Sigmoid colon (tissue), 7 donors: ENCODE data around the gene PALM. TPM values are rescaled to one million over a fixed set of nuclear protein-coding genes. Genes with fewer than 3 reads are reported as not detected.
"Not testable (repeated sequence)": the region's sequence is repeated elsewhere in the genome, so short reads cannot be mapped to it uniquely, and the experiment has no call there.

ENCODE experiments used
- DNase-seq: peaks from one replicate; pipeline ENCODE4 v3.0.0-alpha.2; 2019
- H3K27ac ChIP-seq, 4 donors: fragments of 200-600 bp; sonication (generic); one replicate each; pipeline ENCODE4 v1.5.1; 2016 to 2019; ENCODE audit warnings: mild to moderate bottlenecking in 1 of 4
- H3K27me3 ChIP-seq, 3 donors: fragments of 200-600 bp; sonication (generic); one replicate each; pipeline ENCODE4 v1.5.1; 2019; ENCODE audit warnings: mild to moderate bottlenecking in 1 of 3
- H3K36me3 ChIP-seq, 4 donors: fragments of 200-600 bp; sonication (generic); one replicate each; pipeline ENCODE4 v1.5.1; 2016 to 2019
- H3K4me1 ChIP-seq, 4 donors: fragments of 200-600 bp; sonication (generic); one replicate each; pipeline ENCODE4 v1.5.1; 2017 to 2019
- H3K4me3 ChIP-seq, 4 donors: fragments of 200-600 bp; sonication (generic); one replicate each; pipeline ENCODE4 v1.5.1; 2017 to 2019; ENCODE audit warnings: mild to moderate bottlenecking in 2 of 4, moderate library complexity in 1 of 4
- H3K9me3 ChIP-seq, 4 donors: fragments of 200-600 bp in 3 of 4; sonication (generic) in 3 of 4; one replicate each; pipeline versions ENCODE4 v1.5.1 to v1.6.1; 2013 to 2019
- CTCF ChIP-seq, 4 experiments: fragments of 450-650 bp in 3 of 4; fragments of 200-600 bp in 1 of 4; IDR thresholded peaks; one replicate each; pipeline ENCODE4 v1.5.1; 2016 to 2019; ENCODE audit warnings: antibody characterized with exemption in 4 of 4, mild to moderate bottlenecking in 3 of 4, moderate library complexity in 2 of 4
- EP300 ChIP-seq, 4 donors: sonication (generic); formaldehyde crosslinking; IDR thresholded peaks; one replicate each; pipeline ENCODE4 v1.6.1; 2017; ENCODE audit warnings: antibody characterized with exemption in 4 of 4
- POLR2A ChIP-seq, 2 donors: fragments of 450-650 bp; IDR thresholded peaks; one replicate each; pipeline ENCODE4 v1.6.1; 2016; ENCODE audit warnings: antibody characterized with exemption in 2 of 2, mild to moderate bottlenecking in 2 of 2, moderate library complexity in 2 of 2
- POLR2AphosphoS5 ChIP-seq, 4 donors: sonication (generic); formaldehyde crosslinking; IDR thresholded peaks; one replicate each; pipeline ENCODE4 v1.6.1; 2017; ENCODE audit warnings: antibody characterized with exemption in 4 of 4
- WGBS, 2 donors: extraction: QIAGEN DNeasy Blood & Tissue Kit; methylation state at CpG; one replicate each; pipeline ENCODE4 v1.1.7; 2013; 5-methylcytosine and 5-hydroxymethylcytosine counted together
- intact Hi-C: fragments of 100-400 bp; cut with DNase I; formaldehyde crosslinking; loops from one replicate; pipeline ENCODE4 v1.15.1; 2023
- polyA plus RNA-seq, 3 donors: library from polyadenylated mRNA; stranded (reverse); fragments of 200-250 nt; gene quantifications; one replicate each; pipeline ENCODE4 v1.2.3, GENCODE V29; 2013
- total RNA-seq, 4 donors: library from RNA; depleted of rRNA; stranded (reverse); fragments of >200 nt; gene quantifications; one replicate each; pipeline ENCODE4 v1.1.0, GENCODE V29; 2016
- donor health status: healthy with polysubstance abuse.
- donor health status: Bipolar disorder and iron deficiency.
- donor health status: healthy.

Gene PALM
- total and polyA plus RNA-seq, 7 donors, result 3.0 to 91.4 (median 30.4) TPM

- Histone ChIP-seq H3K4me3 (peak overlapping the region; percentile 79 to 100 (median 99)), H3K27me3 (no peaks in the 10 kb centered on the region), H3K27ac (peak overlapping the region; percentile 96 to 99 (median 96)), H3K4me1 (peaks cover 0 to 72% (median 67%) of the 10 kb centered on the region in 4 donors), H3K36me3 (no peaks in the 10 kb centered on the region), H3K9me3 (no peaks in the 10 kb centered on the region)
- TF ChIP-seq POLR2AphosphoS5 (IDR thresholded peaks at IDR 0.05) (no peak), EP300 (IDR thresholded peaks at IDR 0.05) (no peak), CTCF (IDR thresholded peaks at IDR 0.05) (no peak), POLR2A (IDR thresholded peaks at IDR 0.05) (no peak)
- WGBS, 2 donors, result 0% methylated on average over 81 of the region's 81 CpGs
- DNase-seq, result peak; percentile 75
- intact Hi-C loops, result loop anchor here (2.0 to 5.0 kb wide), 3 partner anchors 24 to 135 kb away; partner anchors contain the start of genes FGF22, PALM and PTBP1
Observed at GRCh38 chr19:662207-662961, 46.4 kb upstream of the PALM start.

GRCh38 chr19:662962-663681 is 45.6 kb upstream of the PALM start, which contains the start of gene RNF126:
Gene RNF126 (minus strand): TSS chr19:663214. CDS start chr19:663121, 93 bp downstream.
- H3K4me3 ChIP-seq, result peak within 1 kb of the TSS; percentile 79 to 100 (median 99)
- H3K27ac ChIP-seq, result peak within 1 kb of the TSS; percentile 96 to 99 (median 96)
- TF ChIP-seq POLR2A (IDR thresholded peaks at IDR 0.05) (peak in 1 of 2 donors; percentile 66), CTCF (IDR thresholded peaks at IDR 0.05) (no peak), POLR2AphosphoS5 (IDR thresholded peaks at IDR 0.05) (peak; percentile 65 to 81 (median 77))
- H3K4me1 ChIP-seq, result peaks cover 0 to 65% (median 60%) of the 10 kb centered on the region in 4 donors
- intact Hi-C loops, result loop anchor here (2.0 to 5.0 kb wide), 3 partner anchors 24 to 134 kb away; partner anchors contain the start of genes FGF22, PALM and PTBP1
- no peaks in the 10 kb centered on the region for H3K36me3 ChIP-seq
- WGBS, 2 donors, result 1% methylated on average over 97 of the region's 97 CpGs
- H3K9me3 ChIP-seq, result no peaks in the 10 kb centered on the region
- H3K27me3 ChIP-seq, result no peaks in the 10 kb centered on the region
- peak; percentile 96 for DNase-seq

- DNase-seq, result no peak
- Histone ChIP-seq H3K4me3 (peak overlapping the region; percentile 39 to 100 (median 90)), H3K36me3 (no peaks in the 10 kb centered on the region), H3K4me1 (peaks cover 0 to 59% (median 55%) of the 10 kb centered on the region in 4 donors), H3K27me3 (no peaks in the 10 kb centered on the region), H3K27ac (peak overlapping the region; percentile 96 to 99 (median 96)), H3K9me3 (no peaks in the 10 kb centered on the region)
- no peak for TF ChIP-seq CTCF (IDR thresholded peaks at IDR 0.05)
- no peak for TF ChIP-seq EP300 (IDR thresholded peaks at IDR 0.05)
- no peak for TF ChIP-seq POLR2AphosphoS5 (IDR thresholded peaks at IDR 0.05)
- no peak for TF ChIP-seq POLR2A (IDR thresholded peaks at IDR 0.05)
- intact Hi-C loops, result loop anchor here (2.0 to 5.0 kb wide), 4 partner anchors 17 to 134 kb away; partner anchors contain the start of genes FGF22, PALM and PTBP1
- WGBS, 2 donors, result 48 to 62% methylated on average over 18 of the region's 18 CpGs
Observed at GRCh38 chr19:663682-664117, 45.0 kb upstream of the PALM start.

- peak; percentile 88 for DNase-seq
- no peaks in the 10 kb centered on the region for H3K36me3 ChIP-seq
- intact Hi-C loops, result loop anchor here (1.0 to 5.0 kb wide), 3 partner anchors 16 to 132 kb away; partner anchors contain the start of gene PTBP1
- TF ChIP-seq EP300 (IDR thresholded peaks at IDR 0.05) (no peak), CTCF (IDR thresholded peaks at IDR 0.05) (peak; percentile 92 to 98 (median 96)), POLR2AphosphoS5 (IDR thresholded peaks at IDR 0.05) (peak in 2 of 4 donors; percentile 23 to 24)
- H3K4me1 ChIP-seq, result peaks cover 0 to 46% (median 42%) of the 10 kb centered on the region in 4 donors
- peak overlapping the region; percentile 10 to 99 (median 67) for H3K27ac ChIP-seq
- H3K9me3 ChIP-seq, result no peaks in the 10 kb centered on the region
- H3K27me3 ChIP-seq, result no peaks in the 10 kb centered on the region
- WGBS, 2 donors, result 1 to 12% methylated on average over 24 of the region's 24 CpGs
- peak overlapping the region in 3 of 4 donors; percentile 21 to 36 (median 29) for H3K4me3 ChIP-seq
Observed at GRCh38 chr19:664913-665443, 43.8 kb upstream of the PALM start.

GRCh38 chr19:666985-667573 is 41.7 kb upstream of the PALM start:
- H3K4me1 ChIP-seq, result peaks cover 0 to 25% (median 21%) of the 10 kb centered on the region in 4 donors
- H3K27ac ChIP-seq, H3K27me3 ChIP-seq, H3K9me3 ChIP-seq, H3K36me3 ChIP-seq, H3K4me3 ChIP-seq, DNase-seq, intact Hi-C loops: not testable (repeated sequence)
- 86 to 91% methylated on average over 38 of the region's 38 CpGs for whole genome bisulfite sequencing, 2 donors

- H3K27me3 ChIP-seq, H3K9me3 ChIP-seq, H3K27ac ChIP-seq, H3K4me3 ChIP-seq, DNase-seq, H3K36me3 ChIP-seq, intact Hi-C loops: not testable (repeated sequence)
- peaks cover 0 to 18% (median 14%) of the 10 kb centered on the region in 4 donors for H3K4me1 ChIP-seq
- 45 to 52% methylated on average over 12 of the region's 12 CpGs for WGBS, 2 donors
Observed at GRCh38 chr19:668675-669434, 39.9 kb upstream of the PALM start.
